Breast epithelium (tissue), 4 donors: Measurements from ENCODE around the gene GPC5. TPM values are rescaled to one million over a fixed set of nuclear protein-coding genes. Genes with fewer than 3 reads are reported as not detected.

Experiments used
- DNase-seq, 2 donors: peaks; one replicate each; pipeline ENCODE4 v3.0.0-alpha.2; 2019; ENCODE audit warnings: low spot score in 2 of 2
- H3K27ac ChIP-seq, 2 donors: fragments of 200-600 bp; sonication (generic) in 1 of 2; one replicate each; pipeline ENCODE4 v1.5.1; 2016 to 2019; ENCODE audit warnings: mild to moderate bottlenecking in 1 of 2
- H3K27me3 ChIP-seq, 2 donors: fragments of 200-600 bp; sonication (generic) in 1 of 2; one replicate each; pipeline versions ENCODE4 v1.5.1 to v1.6.0; 2017 to 2019; ENCODE audit warnings: control low read depth in 1 of 2, mild to moderate bottlenecking in 1 of 2
- H3K36me3 ChIP-seq: fragments of 200-600 bp; one replicate; pipeline ENCODE4 v1.5.1; 2019
- H3K4me1 ChIP-seq, 2 donors: fragments of 200-600 bp; sonication (generic); one replicate each; pipeline ENCODE4 v1.5.1; 2016 to 2019; ENCODE audit warnings: control low read depth in 1 of 2
- H3K4me3 ChIP-seq, 3 donors: fragments of 200-600 bp; sonication (generic); 1 replicate in 2 of 3; 2 replicates in 1 of 3; pipeline ENCODE4 v1.5.1; 2016 to 2019; ENCODE audit warnings: mild to moderate bottlenecking in 3 of 3, moderate library complexity in 2 of 3
- H3K9me3 ChIP-seq, 2 donors: fragments of 200-600 bp; sonication (generic) in 1 of 2; one replicate each; pipeline ENCODE4 v1.5.1; 2016 to 2019; ENCODE audit warnings: control low read depth in 1 of 2
- POLR2A ChIP-seq: fragments of 450-650 bp; IDR thresholded peaks from one replicate; pipeline ENCODE4 v1.6.1; 2016; ENCODE audit warnings: antibody characterized with exemption, mild to moderate bottlenecking, moderate library complexity
- POLR2AphosphoS5 ChIP-seq, 3 donors: sonication (generic); formaldehyde crosslinking; IDR thresholded peaks; one replicate each; pipeline ENCODE4 v1.6.1; 2017; ENCODE audit warnings: antibody characterized with exemption in 3 of 3
- intact Hi-C: fragments of 100-400 bp; cut with DNase I; formaldehyde crosslinking; loops from one replicate; pipeline ENCODE4 v1.15.1; 2023; ENCODE audit warnings: low total_unique reads
- total RNA-seq, 3 donors: library from RNA; depleted of rRNA; stranded (reverse); fragments of >200 nt; gene quantifications; one replicate each; pipeline ENCODE4 v1.1.0, GENCODE V29; 2016
- TF ChIP-seq, protein P1 (sequence below), 3 donors: fragments of 450-650 bp; IDR thresholded peaks; one replicate each; pipeline ENCODE4 v1.5.1; 2016 to 2017; ENCODE audit warnings: antibody characterized with exemption in 3 of 3, mild to moderate bottlenecking in 3 of 3, moderate library complexity in 3 of 3

The GPC5 gene
- total RNA-seq, 3 donors from 2014 or later: 0.88 to 0.98 TPM; not detected in 1

DNA sequence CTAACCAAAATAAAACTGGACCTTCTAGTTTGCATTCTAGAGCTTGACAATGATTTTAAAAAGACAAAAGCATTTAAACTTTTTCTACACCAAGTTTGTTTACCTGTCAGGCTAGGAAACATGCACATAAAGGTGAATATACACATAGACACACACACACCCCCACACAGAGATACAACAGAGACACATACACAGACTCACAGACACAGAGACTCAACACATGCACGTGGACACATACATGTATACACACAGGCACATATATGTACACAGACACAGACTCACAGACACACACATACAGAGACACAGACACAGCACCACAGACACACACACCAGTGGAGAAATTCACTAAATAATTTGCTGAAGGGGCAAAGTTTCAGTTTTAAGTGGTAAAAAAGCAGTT lies 155.7 kb downstream of the GPC5 start:
- intact Hi-C loops: no loop called here
- H3K36me3 ChIP-seq: no peaks in the 10 kb centered on the region
- no peaks in the 10 kb centered on the region for H3K4me1 ChIP-seq
- H3K9me3 ChIP-seq: peaks cover 0 to 5% of the 10 kb centered on the region in 2 donors
- H3K27me3 ChIP-seq: no peaks in the 10 kb centered on the region
- DNase-seq: no peak
- no peak overlapping the region for H3K27ac ChIP-seq
- H3K4me3 ChIP-seq: no peak overlapping the region
- TF ChIP-seq, protein P1, sequence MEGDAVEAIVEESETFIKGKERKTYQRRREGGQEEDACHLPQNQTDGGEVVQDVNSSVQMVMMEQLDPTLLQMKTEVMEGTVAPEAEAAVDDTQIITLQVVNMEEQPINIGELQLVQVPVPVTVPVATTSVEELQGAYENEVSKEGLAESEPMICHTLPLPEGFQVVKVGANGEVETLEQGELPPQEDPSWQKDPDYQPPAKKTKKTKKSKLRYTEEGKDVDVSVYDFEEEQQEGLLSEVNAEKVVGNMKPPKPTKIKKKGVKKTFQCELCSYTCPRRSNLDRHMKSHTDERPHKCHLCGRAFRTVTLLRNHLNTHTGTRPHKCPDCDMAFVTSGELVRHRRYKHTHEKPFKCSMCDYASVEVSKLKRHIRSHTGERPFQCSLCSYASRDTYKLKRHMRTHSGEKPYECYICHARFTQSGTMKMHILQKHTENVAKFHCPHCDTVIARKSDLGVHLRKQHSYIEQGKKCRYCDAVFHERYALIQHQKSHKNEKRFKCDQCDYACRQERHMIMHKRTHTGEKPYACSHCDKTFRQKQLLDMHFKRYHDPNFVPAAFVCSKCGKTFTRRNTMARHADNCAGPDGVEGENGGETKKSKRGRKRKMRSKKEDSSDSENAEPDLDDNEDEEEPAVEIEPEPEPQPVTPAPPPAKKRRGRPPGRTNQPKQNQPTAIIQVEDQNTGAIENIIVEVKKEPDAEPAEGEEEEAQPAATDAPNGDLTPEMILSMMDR (IDR thresholded peaks at IDR 0.05): no peak
- TF ChIP-seq POLR2AphosphoS5 (IDR thresholded peaks at IDR 0.05): no peak
- TF ChIP-seq POLR2A: no peak

DNA sequence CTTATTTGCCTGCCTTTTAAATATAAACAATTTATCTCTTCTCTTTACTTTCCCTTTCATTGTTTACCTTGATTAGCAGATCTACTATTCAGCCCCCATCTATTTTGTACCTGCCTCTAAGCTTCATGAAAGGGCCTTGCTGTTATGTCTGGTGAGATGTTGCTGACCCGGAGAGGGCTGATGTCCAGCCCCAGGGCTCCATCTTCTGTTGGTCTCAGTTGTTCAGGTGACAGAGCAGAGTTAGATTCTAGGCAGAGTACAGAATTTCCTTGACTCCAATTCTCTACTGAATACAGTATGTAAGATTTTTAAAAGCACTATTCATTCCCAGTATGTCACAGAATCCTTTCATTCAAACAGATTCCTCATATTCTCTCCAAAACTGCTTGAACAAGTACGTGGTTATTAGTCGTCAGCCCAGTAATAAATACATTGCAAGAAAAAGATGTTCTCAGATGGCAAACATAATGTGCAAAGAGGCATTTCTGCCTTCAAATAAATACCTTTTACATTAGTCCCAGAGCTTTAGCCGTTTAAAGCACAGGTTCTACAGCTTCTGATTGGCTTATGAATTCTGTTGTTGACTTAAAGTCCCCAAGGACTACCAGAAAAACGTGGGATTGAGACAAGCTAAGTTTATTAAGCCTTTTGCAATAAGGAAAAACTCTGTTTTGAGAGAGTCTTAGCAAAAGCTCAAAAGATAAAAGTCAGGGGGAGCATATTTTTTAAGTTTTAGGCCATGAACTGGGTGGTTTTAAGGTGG lies 159.1 kb downstream of the GPC5 start:
- intact Hi-C loops: no loop called here
- TF ChIP-seq POLR2A (no peak), POLR2AphosphoS5 (IDR thresholded peaks at IDR 0.05) (no peak)
- TF ChIP-seq, protein P1 (IDR thresholded peaks at IDR 0.05): no peak
- no peak overlapping the region for H3K4me3 ChIP-seq
- no peaks in the 10 kb centered on the region for H3K27me3 ChIP-seq
- H3K36me3 ChIP-seq: no peaks in the 10 kb centered on the region
- H3K27ac ChIP-seq: no peak overlapping the region
- H3K4me1 ChIP-seq: no peaks in the 10 kb centered on the region
- DNase-seq: no peak
- H3K9me3 ChIP-seq: peaks cover 2 to 5% of the 10 kb centered on the region in 2 donors

DNA sequence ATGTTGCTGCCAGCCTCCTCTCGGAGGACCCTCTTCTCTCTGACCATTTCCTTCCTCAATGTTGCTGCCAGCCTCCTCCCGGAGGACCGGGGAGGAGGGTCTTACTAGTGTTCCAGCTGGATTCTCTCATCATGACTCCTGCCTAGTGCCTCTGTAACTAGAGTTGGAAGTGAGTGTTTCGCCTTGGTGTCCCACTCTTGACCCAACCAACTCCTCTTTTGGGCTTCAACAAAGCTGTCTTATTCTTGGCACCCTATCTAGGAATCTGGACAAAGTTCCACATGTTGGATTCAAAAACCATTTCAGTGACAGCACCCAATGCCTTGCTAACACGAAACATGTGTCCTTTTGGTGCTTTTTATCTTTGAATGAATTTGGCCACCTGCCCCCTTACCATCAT lies 165.4 kb downstream of the GPC5 start:
- peaks cover 0 to 2% of the 10 kb centered on the region in 2 donors for H3K9me3 ChIP-seq
- TF ChIP-seq, protein P1 (IDR thresholded peaks at IDR 0.05): no peak
- TF ChIP-seq POLR2AphosphoS5 (IDR thresholded peaks at IDR 0.05) (no peak), POLR2A (no peak)
- intact Hi-C loops: no loop called here
- no peaks in the 10 kb centered on the region for H3K36me3 ChIP-seq
- H3K4me1 ChIP-seq: no peaks in the 10 kb centered on the region
- H3K27ac ChIP-seq: no peak overlapping the region
- no peaks in the 10 kb centered on the region for H3K27me3 ChIP-seq
- no peak overlapping the region for H3K4me3 ChIP-seq
- no peak for DNase-seq

DNA sequence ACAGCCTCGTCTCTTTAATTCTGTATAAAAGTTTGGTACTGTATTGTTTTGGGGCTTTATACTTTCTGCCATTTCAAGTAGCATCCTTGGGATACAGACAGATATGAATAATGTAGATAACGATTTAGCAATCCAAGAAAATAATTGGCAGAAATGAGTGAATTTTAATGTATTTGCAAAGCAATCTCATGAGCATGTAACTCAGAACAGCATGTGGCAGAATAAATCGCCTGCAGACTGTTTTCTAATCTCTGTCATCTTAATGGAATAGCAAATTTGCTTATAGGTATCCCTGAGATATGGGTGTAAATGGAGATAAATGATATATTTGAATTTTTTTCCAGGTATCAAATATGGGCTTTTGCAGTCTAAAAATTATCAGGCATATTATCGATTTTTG lies 166.0 kb downstream of the GPC5 start:
- TF ChIP-seq, protein P1 (IDR thresholded peaks at IDR 0.05): no peak
- TF ChIP-seq POLR2A (no peak), POLR2AphosphoS5 (IDR thresholded peaks at IDR 0.05) (no peak)
- H3K27ac ChIP-seq: no peak overlapping the region
- no peak for DNase-seq
- peaks cover 0 to 2% of the 10 kb centered on the region in 2 donors for H3K9me3 ChIP-seq
- H3K4me1 ChIP-seq: no peaks in the 10 kb centered on the region
- H3K36me3 ChIP-seq: no peaks in the 10 kb centered on the region
- intact Hi-C loops: no loop called here
- H3K27me3 ChIP-seq: no peaks in the 10 kb centered on the region
- no peak overlapping the region for H3K4me3 ChIP-seq

DNA sequence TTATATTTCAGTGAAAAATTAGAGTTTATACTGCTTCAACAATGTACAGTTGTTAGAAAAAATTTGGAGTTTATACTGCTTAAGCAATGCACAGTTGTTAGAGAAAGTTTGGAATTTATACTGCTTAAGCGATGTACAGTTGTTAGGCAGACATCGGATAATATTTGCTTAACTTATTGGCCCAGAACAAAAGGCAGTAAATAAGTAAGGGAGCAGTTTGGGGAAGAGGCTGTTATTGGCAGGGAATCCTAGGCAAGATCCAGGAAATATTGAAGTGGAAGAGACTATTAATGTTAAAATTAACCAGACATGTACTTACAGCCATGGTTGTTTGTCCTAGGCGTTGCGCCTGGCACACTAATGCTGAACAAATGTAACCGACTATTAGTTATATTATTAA lies 166.9 kb downstream of the GPC5 start:
- no peaks in the 10 kb centered on the region for H3K27me3 ChIP-seq
- no peak overlapping the region for H3K27ac ChIP-seq
- H3K4me3 ChIP-seq: no peak overlapping the region
- intact Hi-C loops: no loop called here
- H3K4me1 ChIP-seq: no peaks in the 10 kb centered on the region
- no peak for DNase-seq
- no peaks in the 10 kb centered on the region for H3K36me3 ChIP-seq
- peaks cover 0 to 2% of the 10 kb centered on the region in 2 donors for H3K9me3 ChIP-seq
- no peak for TF ChIP-seq POLR2A
- no peak for TF ChIP-seq POLR2AphosphoS5 (IDR thresholded peaks at IDR 0.05)
- TF ChIP-seq, protein P1 (IDR thresholded peaks at IDR 0.05): no peak
